ENCODE results near the gene MPPED2.
"Not testable (repeated sequence)": the region's sequence is repeated elsewhere in the genome, so short reads cannot be mapped to it uniquely, and the experiment has no call there.

The MPPED2 gene

GRCh38 chr11:30560206-30561106, 25.7 kb downstream of the MPPED2 start:
- Mint-ChIP-seq H3K36me3 (ENCODE audit: low read depth) (peaks cover 41% of the 10 kb centered on the region), H3K27me3 (ENCODE audit: low read depth) (no peaks in the 10 kb centered on the region), H3K9me3 (peaks cover 7% of the 10 kb centered on the region), H3K27ac (peak overlapping the region; percentile 35 to 72 (median 47)), H3K4me1 (peaks cover 36% of the 10 kb centered on the region), H3K4me3 (peak overlapping the region in 2 of 3 experiments; percentile 5 to 26)
- no peak for TF ChIP-seq CTCF (IDR thresholded peaks at IDR 0.05; ENCODE audit: unreplicated experiment in 3 of 3)

DNA sequence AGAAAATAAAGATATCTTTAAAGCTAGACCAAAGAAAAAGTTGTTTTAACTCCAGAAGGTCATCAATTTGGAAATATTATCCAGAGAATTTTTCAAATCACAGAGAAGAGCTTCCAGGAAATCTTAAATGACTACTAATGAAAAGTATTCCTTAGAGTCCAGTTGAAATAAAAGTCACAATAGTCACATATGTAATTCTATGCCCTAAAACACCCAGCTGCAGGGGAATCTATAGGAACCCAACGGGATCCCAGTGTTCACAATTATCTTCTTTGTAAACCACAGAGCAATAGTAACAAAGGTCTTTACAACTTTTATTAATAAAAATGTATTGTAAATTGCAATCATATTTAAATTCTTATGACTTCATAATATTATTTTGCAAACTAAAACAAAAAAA, 27.1 kb downstream of the MPPED2 start:
- TF ChIP-seq CTCF (IDR thresholded peaks at IDR 0.05; ENCODE audit: unreplicated experiment in 3 of 3) = no peak
- Mint-ChIP-seq H3K9me3 (peaks cover 7% of the 10 kb centered on the region), H3K27ac (peak overlapping the region; percentile 26 to 65 (median 52)), H3K36me3 (ENCODE audit: low read depth) (peaks cover 34% of the 10 kb centered on the region), H3K4me1 (peaks cover 33% of the 10 kb centered on the region), H3K4me3 (no peak overlapping the region), H3K27me3 (ENCODE audit: low read depth) (peaks cover 6% of the 10 kb centered on the region)

GRCh38 chr11:30554587-30554986, 31.6 kb downstream of the MPPED2 start:
- H3K4me3 Mint-ChIP-seq; H3K27me3 Mint-ChIP-seq (ENCODE audit: low read depth); H3K27ac Mint-ChIP-seq; H3K9me3 Mint-ChIP-seq: not testable (repeated sequence)
- Mint-ChIP-seq H3K4me1 (peaks cover 33% of the 10 kb centered on the region), H3K36me3 (ENCODE audit: low read depth) (peaks cover 24% of the 10 kb centered on the region)

GRCh38 chr11:30553521-30554110, 32.5 kb downstream of the MPPED2 start:
- Mint-ChIP-seq H3K4me3 (no peak overlapping the region), H3K36me3 (ENCODE audit: low read depth) (peaks cover 22% of the 10 kb centered on the region)

GRCh38 chr11:30552839-30553238, 33.3 kb downstream of the MPPED2 start:
- peaks cover 20% of the 10 kb centered on the region for H3K36me3 Mint-ChIP-seq (ENCODE audit: low read depth)
- TF ChIP-seq CTCF (IDR thresholded peaks at IDR 0.05; ENCODE audit: unreplicated experiment in 3 of 3) = no peak
- H3K4me1 Mint-ChIP-seq = peaks cover 26% of the 10 kb centered on the region
- no peaks in the 10 kb centered on the region for H3K9me3 Mint-ChIP-seq
- no peak overlapping the region for H3K27ac Mint-ChIP-seq
- H3K4me3 Mint-ChIP-seq = no peak overlapping the region
- peaks cover 6% of the 10 kb centered on the region for H3K27me3 Mint-ChIP-seq (ENCODE audit: low read depth)

More at GRCh38 chr11:30553521-30554110, 32.5 kb downstream of the MPPED2 start:
- no peak for TF ChIP-seq CTCF (IDR thresholded peaks at IDR 0.05; ENCODE audit: unreplicated experiment in 3 of 3)
- H3K9me3 Mint-ChIP-seq = no peaks in the 10 kb centered on the region
- peaks cover 6% of the 10 kb centered on the region for H3K27me3 Mint-ChIP-seq (ENCODE audit: low read depth)
- peaks cover 29% of the 10 kb centered on the region for H3K4me1 Mint-ChIP-seq
- peak overlapping the region in 1 of 3 experiments; percentile 42 for H3K27ac Mint-ChIP-seq

DNA sequence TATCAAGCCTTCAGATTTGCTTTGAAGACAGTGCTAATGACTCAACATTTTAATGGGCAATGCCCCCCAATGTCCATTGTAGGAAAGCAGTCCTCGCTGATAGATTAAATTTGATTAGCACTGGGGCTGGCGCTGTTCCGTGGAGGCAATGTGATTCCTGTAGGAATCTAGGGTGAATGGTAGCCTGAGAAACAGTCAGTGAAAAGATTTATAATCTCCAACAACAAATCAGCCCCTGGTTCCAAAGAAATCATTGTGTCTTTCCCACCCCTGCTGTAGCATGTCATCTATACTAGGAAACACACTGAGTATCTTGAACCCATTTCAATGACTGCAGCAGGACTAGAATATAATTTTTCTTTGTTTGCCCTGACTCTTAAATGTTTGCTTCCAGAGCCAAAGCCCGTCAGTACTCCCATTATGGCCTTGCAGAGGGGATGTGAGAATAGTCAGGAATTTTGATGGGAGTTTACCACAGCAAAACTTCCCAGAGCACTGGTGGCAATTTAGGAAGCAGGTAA, 36.1 kb downstream of the MPPED2 start:
- Mint-ChIP-seq H3K4me1 (peaks cover 21% of the 10 kb centered on the region), H3K27ac (peak overlapping the region in 2 of 3 experiments; percentile 11 to 82)

More for the DNA sequence above, 36.1 kb downstream of the MPPED2 start:
- no peak for TF ChIP-seq CTCF (IDR thresholded peaks at IDR 0.05; ENCODE audit: unreplicated experiment in 3 of 3)
- Mint-ChIP-seq H3K4me3 (no peak overlapping the region), H3K36me3 (ENCODE audit: low read depth) (peaks cover 10% of the 10 kb centered on the region), H3K9me3 (no peaks in the 10 kb centered on the region), H3K27me3 (ENCODE audit: low read depth) (peaks cover 5% of the 10 kb centered on the region)

Data from nephron (organoid).